HG03103 (cell line): Measurements from ENCODE around the gene UBE2S.

Source experiments
- ATAC-seq: cut with Tn5 transposase; IDR thresholded peaks from one replicate; pipeline ENCODE4 v1.9.1; 2021; ENCODE audit warnings: low read depth; ENCODE audit not compliant: unreplicated experiment

The UBE2S gene

DNA sequence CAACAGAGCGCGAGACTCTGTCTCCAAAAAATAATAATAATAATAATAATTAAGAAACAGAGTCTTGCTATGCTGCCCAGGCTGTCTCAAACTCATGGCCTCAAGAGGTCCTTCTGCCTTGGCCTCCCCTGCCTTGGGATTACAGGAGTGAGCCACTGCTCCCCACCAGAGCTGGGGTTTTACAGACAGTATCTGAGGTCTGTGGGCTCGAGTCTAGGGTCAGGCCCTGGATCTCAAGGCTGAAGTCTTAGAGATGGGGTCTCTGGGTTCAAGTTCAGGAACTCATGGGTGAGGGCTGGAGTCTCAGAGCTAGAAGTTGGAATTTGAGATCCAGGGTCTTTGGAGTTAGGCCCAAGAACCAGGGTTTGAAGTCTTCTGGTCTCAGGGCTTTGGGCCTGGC lies 40.8 kb downstream of the UBE2S start:
- no peak for ATAC-seq

DNA sequence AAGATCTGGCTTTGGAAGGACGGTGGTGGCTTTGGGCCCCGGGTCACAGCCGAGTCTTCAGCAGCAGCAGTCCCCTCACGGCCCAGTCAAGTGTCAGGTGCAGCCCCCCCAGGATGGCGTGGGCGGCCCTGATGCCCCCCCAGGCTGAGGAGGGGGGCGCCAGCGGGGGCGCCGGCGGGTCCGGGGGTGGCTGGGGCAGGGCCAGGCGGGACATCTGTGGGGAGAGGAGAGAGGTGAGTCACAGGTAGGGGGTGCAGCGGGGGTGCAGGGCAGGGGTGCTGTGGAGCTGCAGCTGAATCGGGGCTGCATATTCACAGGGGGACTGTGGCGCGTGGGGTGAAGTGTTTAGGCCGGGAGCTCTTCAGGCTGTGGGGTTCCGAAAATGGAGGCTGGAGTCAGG lies 41.6 kb downstream of the UBE2S start:
- ATAC-seq: no peak

DNA sequence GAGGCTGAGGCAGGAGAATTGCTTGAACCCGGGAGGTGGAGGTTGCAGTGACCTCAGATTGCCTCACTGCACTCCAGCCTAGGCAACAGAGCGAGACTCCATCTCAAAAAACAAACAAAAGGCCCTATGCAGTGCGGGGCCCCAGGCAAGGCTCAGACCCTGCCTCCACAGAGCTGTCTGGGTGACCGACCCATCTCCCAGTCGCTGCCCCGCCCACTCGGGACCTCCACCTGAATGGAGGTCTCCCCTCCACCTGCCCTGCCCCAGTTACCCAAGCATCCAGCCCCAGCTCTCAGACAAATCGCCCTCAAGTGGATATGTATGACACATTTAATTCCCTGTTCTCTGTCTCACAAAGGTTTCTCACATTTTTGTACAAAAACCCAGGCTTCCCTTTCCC lies 42.3 kb downstream of the UBE2S start:
- no peak for ATAC-seq

DNA sequence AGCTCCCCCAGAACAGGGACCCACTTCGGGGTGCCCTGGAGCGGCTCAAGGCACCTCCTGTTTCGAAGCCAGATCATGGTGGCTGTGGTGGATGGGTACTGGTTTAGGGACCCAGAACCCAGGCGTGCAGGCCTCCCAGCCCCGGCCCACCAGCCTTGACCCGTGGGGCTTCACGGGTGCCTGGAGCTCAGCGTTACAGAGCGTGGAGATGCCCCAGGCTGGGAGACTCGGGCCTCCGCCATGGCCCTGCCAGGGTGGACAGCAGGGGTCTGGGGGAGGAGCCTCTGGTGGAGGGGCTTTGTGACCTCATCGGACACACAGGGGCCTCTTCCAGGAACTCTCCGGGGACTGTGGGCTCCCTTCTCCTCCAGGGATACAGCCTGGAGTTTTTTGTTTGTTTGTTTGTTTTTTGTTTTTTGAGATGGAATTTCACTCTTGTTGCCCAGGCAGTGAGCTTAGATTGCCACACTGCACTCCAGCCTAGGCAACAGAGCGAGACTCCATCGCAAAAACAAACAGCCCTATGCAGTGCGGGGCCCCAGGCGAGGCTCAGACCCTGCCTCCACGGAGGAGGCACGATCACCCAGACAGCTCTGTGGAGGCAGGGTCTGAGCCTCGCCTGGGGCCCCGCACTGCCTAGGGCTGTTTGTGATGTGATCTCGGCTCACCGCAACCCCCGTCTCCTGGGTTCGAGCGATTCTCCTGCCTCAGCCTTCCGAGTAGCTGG lies 44.4 kb downstream of the UBE2S start, which contains the start of gene GARIN5B:
TSS of gene GARIN5B (minus strand) at position 271 of the 727 bp plus-strand sequence. CDS start at position 77, 194 bp downstream.
- ATAC-seq: no peak

DNA sequence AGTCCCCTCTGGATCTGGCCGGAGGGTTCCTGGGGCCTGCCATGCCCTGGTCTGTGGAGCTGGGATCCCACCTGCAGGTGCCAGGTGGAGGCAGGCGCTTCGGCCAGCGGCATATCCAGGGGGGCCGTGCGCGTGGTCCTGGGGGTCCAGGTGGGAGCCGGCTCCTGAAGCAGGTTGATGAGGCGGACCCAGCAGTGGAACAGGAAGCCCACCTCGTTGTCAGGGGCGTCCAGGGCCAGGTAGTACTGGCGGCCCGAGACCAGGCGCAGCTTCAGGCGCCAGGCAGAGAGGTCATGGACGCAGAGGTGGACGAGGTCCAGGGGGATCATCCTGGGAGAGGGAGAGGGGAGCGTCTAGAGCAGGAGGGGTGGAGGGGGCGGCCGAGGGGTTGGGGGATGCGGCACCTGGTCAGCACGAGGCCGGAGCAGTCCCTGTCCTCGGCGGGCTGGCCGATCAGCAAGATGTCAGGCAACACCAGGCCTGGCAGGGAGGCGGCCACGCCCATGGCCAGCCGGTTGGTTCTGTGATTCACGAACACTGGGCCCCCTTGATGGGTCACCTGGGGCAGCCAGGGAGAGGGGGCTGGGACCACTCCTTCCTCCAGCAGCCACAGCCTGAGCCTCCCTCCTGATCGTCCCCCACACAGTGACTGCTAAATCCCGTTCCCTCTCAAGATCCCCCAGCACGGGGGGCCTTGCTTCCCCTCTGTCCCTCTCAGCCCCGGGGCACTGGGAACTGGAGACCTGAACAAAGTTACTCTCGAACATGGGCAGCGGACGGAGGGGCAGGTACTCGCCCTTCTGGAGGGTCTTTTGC lies 45.2 kb downstream of the UBE2S start:
- ATAC-seq: no peak

DNA sequence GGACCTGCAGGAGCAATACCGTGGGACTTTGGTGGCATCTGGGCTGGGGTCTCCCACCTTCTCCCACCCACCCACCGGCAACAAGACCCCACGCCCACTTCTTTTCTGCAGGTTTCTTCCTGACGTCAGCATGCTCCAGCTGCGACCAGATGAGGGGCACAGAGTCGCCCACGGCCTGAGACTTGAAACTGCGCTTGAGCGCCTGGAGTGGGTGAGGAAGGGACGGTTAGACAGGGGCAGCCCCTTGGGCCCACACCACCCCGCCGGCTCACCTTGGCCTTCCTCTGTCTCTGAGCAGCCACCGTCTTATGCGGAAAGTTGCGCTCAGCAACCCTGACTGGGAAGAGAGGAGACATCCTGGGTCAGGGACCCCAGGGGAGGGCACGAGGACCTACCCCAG lies 46.7 kb downstream of the UBE2S start:
- ATAC-seq: no peak

DNA sequence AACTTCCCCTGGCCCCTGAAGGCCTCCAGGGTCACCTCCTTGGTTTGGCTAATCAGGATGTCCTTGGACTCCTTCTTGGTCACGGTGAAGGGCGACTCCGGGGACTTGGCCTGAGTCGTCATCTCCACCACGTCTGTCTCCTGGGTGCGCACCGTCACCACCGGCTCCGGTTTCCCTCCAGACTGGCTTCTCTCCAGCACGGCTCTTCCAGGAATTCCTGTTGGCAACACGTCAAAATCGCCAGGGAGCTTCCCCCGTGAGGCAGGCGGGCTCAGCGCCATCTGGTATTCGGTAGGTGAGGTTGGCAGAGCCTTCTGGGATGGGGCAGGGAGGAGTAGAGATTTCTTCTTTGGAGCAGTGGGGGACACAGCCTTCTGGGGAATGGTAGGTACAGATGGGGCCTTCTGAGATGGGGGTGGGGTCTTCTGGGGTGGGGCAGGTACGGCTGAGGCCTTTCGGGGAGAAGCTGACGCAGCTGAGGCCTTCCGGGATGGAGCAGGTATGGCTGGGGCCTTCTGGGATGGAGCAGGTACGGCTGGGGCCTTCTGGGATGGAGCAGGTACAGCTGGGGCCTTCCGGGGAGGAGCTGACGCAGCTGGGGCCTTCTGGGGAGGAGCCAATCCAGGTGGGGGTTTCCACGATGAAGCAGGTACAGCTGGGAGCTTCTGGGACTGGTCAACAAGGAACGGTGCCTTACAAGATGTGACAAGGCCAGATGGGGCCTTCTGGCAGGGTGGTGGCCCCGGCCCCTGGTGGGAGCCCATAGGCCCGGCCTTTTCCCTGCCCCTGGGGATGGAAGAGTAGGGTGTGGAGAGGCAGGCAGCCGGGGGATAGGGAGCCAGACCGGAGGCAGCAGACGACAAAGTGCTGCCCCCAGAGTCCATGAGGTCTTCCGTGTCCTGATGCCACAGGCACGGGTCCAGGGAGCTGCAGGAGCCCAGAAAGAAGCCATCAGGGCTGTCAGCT lies 48.4 kb downstream of the UBE2S start:
- ATAC-seq: no peak

DNA sequence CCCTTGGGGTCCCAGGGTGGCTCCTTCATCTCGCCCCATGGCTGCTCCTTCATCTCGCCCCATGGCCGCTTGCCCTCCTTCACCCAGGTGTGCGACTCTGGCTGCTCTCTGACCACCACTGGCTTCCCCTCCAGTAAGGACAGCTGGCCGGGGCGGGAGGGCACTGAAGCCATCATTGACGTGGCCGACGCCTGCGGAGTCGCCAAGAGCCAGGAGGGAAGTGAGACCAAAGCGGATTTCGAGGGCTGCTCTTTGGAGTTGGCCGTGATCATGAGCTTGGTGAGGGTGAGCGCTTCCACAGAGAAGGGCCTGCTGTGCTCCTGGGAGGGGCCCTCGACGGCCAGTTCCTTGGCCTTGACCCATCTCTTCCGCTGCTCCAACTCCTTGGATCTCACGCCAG lies 49.1 kb downstream of the UBE2S start:
- no peak for ATAC-seq

DNA sequence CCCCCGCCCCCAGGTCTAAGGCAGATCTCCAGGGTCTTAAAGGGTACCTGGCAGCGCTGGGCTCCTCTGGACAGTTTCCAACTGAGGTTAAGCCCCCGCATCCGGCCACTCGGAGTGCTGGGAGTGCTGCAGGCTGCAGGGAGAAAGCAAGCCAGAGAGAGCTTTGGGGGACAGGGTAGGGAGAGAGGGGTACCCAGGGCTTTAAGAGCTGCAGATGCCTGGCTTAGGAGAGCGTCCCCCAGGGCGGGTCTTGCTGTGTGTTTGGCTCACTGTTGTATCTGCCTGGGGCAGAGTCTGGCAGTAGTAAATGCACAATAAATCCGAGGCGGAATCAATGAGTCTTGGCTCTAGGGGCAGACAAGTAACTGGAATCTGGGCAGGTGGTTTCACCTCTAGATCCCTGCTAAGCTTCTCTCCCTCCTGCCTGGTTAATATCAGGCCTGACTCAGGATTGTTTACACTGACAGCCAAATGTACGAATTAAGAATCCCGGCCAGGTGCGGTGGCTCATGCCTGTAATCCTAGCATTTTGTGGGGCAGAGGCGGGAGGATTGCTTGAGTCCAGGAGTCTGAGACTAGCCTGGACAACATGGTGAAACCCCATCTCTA lies 52.3 kb downstream of the UBE2S start:
- ATAC-seq: no peak

DNA sequence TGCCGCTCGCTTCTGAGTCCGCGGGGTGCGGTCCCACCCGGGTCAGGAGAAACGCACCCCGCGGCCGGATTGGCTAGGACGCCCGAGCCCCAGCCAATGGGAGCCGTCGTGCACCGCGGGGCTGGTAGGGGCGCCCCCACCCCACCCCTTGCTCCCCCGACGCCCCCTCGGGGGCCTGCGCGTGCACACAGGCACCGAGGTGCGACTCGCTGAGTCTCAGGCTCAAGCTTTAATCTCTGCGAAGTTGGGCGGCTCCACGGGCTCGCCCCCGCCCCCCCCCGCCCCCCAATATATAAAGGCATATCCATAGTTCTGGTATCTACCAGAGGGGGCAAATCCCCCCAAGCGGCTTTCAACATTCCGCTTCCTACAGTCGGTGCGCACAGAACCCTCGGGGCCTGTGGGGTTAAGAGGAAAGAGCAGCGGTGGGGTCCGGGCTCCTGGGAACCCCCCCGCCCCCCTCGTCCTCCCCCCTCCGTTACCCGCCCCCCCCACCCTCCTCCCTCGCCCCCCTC lies 52.8 kb downstream of the UBE2S start, which contains the start of gene COX6B2:
TSS of gene COX6B2 (minus strand) at position 22 of the 515 bp plus-strand sequence. CDS start 198 bp downstream, outside the sequence.
- no peak for ATAC-seq

DNA sequence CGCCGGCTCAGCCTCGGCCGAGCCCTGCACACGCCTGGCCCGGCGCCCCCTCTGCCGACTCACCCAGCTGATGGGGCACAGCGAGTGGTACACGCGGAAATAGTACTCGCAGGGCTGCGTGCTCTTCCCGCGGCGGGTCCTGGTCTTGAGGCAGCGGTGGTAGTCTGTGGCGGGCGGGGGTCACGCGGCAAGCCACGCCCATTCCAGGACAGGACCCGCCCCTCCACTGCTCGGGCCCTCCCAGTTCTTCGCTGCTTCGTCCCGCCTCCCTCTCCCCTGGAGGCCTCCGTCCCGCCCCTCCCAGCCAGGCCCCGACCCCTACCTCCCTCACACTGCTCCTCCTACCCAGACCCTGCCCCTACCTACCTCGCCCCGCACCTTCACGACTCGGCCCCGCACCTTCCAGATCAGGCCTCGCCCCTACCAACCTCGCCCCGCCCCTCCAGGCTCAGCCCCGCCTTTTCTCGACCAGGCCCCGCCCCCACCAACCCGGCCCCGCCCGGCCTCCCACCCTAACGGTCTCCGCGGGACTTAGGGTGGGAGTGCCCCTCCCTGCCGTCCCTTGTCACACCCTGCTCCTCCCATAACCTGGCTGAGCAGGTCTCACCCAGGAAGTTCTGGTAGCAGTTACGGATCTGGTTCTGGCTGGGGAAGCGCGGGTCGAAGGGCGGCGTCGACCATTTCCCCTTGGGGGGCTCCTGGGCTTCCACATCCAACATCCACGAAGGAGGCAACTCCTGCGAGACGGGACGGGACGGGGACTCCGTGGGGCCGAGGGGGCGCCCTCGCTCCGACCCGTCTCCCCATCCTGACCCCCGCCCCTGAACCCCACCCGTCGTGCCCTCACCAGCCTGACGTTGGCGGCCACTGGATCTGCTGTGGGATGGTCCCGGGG lies 53.5 kb downstream of the UBE2S start:
- no peak for ATAC-seq

DNA sequence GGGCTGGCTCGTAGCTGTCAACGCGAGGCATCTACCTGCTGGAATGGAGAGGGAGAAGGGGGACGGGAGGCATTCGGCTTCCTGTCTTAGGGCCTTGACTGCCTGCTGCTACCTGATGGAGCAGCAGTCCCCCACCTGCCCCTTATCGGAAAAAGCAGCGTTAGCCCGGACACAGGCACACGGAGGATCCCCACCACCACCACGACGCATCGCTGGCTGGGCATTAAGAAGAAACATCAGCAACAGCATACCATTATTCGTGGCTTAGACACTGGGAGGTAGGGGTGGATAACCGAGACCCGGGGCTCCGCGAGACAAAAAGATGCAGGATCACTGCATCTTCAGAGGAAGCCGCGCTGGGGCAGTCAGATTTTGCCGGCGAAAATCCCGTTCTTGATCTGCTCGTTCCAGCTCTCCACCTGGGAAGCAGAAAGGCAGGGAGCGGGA lies 54.2 kb downstream of the UBE2S start:
- no peak for ATAC-seq

DNA sequence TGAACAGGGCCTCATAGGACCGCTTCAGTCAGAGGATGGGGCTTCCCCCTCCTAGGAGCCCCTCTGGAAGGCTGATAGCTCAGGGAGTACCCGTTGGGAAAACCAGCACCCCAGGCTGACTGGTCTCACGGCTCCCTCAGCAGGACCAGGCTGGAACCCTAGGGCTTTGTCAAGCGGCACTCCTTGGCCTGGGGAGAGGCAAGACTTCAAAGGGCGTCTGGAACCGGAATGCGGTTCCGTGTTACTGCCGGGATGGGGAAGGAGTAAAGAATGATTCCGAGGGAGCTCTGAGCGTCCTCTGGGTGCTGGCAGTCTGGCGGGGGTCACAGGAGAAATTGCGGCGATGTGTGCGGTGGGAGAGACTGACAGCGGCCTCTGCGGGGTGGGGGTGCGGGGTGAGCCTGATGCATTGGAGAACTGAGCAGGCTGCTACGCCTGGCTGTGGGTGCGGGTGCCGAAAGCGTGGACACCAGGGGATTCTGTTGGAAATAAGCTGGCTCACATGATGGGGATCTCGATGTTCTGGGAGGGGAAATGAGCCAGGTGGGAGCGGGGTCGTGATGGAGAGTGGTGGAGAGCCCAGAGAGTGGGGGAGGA lies 54.9 kb downstream of the UBE2S start:
- ATAC-seq: no peak

DNA sequence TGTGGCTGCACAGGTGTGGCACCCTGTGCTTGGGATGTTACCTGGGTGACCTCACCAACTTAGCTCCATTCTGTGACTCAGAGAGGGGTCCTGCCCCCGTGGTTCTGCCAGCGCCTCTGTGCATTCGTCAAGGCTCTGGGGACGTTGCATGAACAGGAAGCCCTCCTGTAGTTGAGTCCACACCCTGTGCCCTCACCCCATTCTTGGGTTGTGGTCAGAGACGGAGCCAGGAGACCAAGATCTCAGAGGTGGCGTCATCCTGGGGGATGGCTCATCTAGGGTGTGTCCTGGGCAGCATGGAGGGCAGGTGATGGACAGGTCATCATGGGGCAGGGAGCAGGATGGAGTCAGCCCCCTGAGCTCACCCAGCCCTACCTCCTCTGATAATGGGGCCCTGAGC lies 55.5 kb downstream of the UBE2S start:
- ATAC-seq: no peak

DNA sequence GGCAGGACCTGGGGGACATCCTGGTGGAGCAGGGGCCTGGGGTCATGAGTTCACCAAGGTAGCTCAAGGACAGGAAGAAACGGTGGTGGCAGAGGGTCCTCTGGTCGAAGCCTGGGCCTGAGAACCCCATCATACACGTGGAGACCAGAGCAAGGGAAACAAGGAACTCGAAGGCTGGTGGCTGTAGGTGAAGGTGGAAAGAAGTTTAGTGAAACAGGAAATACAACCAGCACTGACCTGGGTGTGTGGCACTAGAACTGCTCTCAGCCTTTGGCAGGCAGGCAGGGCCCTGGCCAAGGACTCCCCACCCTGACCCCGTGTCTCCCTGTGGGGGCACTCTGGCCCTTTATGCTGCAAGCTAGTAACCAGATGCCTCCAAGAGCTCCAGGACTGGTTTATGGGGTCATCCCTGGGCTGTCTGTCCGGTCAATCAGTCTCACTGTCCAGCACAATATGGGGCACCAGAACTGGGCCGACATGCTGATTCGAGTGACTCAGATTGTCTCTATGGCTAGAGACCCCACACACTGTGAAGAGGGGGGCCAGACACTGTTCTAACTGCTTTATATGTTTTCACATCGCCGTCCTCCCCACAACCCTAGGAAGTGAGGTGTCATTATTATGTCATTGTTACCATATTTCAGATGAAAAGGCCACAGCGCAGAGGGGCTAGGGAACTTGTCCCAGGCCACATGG lies 56.8 kb downstream of the UBE2S start:
- ATAC-seq: no peak
